HEK293T (cell line): ENCODE data around the gene SH3TC1.

Source experiments
- ARNT ChIP-seq: fragments of 450-650 bp; IDR thresholded peaks from 2 replicates; pipeline ENCODE4 v1.6.1; 2017; ENCODE audit warnings: mild to moderate bottlenecking
- ELF4 ChIP-seq: fragments of 450-650 bp; IDR thresholded peaks from 2 replicates; pipeline ENCODE4 v1.6.1; 2017; ENCODE audit warnings: antibody characterized with exemption
- FOXK2 ChIP-seq: fragments of 450-650 bp; IDR thresholded peaks from 2 replicates; pipeline ENCODE4 v1.6.1; 2016; ENCODE audit warnings: mild to moderate bottlenecking
- FOXM1 ChIP-seq: fragments of 450-650 bp; IDR thresholded peaks from 2 replicates; pipeline ENCODE4 v1.6.1; 2017; ENCODE audit warnings: mild to moderate bottlenecking, borderline replicate concordance
- LEF1 ChIP-seq: fragments of 450-650 bp; IDR thresholded peaks from 2 replicates; pipeline ENCODE4 v1.6.1; 2017; ENCODE audit warnings: mild to moderate bottlenecking, borderline replicate concordance
- SP1 ChIP-seq: fragments of 450-650 bp; IDR thresholded peaks from 2 replicates; pipeline ENCODE4 v1.6.1; 2017
- TARDBP ChIP-seq: fragments of 450-650 bp; IDR thresholded peaks from 2 replicates; pipeline ENCODE4 v1.6.1; 2016

DNA sequence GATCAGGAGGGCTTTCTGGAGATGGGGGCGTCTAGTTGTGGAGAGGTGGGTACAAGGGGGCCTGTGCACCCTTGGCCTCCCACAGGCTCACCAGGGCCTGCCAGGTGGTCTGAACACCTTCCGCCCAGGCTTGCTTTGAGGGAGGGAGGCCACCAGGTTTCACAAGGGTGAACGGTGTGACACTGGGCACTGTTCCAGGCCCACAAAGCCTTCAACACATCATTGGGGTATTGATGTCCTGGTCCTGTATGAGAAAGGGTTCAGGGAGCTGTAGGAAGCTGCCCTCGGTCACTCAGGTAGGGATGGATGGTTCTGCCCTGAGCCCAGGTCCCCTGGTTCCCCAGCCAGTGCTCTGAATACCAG, 76.4 kb downstream of the SH3TC1 start:
- TF ChIP-seq TARDBP (no peak), LEF1 (no peak), ELF4 (no peak), SP1 (no peak), FOXM1 (no peak), FOXK2 (no peak), ARNT (no peak)
